Measurements from ENCODE around the gene HEATR9.
"Not testable (repeated sequence)": the region's sequence is repeated elsewhere in the genome, so short reads cannot be mapped to it uniquely, and the experiment has no call there.

Gene HEATR9, protein sequence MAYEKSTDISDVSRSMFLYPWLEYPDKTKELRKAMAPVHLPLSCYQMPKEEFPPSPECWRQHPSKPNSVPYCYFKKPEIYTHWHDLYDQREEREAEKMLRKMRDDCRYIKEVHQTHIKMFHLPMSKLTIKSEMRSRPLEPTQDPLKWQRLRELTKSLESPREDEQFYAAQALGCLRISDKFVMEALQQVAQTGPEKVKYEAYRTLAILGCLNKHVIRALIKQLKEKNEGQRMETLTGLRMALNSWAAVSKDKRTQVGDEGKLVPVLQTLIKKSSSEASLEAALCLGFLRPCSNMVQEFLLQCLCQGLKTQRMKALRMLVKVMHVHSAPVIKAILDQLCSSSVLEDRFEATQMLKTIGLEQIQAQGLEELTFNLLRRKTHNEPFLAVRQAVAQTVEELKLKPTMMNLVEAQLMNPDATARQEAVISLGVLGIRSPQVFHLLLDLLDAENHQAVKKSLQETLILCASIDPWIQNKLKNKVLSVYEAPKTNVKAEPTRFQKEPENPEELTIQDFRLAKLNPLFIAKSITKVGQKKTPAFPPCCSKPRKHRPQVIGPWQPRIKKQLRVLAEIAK

DNA sequence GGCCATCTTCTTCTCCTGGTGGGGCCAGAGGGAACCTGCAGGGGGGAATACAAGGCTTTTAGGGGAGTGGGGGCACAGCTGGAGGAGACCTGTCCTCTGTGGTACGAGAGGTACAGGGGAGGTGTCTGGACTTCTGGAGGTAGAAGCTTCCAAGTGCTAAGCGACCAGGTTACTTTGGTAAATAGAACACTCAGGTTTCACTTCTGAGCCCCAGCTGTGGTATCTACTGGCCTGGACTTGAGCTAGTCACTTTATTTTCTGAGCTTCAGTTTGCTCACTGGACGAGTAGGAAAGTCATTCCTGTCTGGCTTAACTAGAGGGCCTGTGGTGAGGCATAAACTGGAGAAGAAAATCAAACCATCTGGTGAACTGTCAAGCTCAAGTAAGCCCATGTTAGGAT, at the start of gene HEATR9:
TSS of gene HEATR9 (minus strand) at position 155 of the 400 bp plus-strand sequence. CDS start at position 6, 149 bp downstream.
- DNase-seq = no peak

DNA sequence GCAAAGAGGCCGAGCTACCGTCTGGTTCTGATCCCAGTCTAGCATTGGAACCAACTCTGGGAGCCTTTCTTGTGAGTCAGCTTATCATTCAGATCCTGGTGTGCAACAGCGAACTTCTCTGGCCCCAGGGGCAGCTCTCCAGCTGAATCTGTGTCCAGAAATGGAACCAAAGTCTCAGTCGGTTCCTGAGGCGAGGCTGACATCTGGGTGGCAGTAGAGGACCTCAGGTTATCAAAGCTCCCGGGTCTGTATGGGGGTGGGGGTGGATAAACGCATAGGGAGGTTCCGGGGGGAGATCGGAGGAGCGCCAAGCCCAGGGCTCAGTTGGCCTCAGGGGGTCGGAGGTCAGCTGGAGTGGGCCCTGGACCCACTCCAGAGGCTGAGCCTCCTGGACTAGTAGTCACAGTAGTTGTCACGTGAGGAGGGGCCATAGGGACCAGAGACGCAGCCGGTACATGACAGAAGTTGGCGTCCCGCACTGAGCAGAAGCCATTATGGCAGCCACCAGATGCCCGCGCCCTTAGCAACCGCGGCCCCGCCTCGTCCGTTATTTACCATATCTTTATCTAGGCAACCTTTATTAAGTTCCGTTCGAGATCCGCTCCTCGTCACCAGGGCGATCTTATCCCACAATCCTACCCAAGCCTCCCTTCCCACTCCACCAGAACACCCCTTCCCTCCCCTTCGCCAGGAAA, 49.0 kb upstream of the HEATR9 start:
- DNase-seq = no peak

DNA sequence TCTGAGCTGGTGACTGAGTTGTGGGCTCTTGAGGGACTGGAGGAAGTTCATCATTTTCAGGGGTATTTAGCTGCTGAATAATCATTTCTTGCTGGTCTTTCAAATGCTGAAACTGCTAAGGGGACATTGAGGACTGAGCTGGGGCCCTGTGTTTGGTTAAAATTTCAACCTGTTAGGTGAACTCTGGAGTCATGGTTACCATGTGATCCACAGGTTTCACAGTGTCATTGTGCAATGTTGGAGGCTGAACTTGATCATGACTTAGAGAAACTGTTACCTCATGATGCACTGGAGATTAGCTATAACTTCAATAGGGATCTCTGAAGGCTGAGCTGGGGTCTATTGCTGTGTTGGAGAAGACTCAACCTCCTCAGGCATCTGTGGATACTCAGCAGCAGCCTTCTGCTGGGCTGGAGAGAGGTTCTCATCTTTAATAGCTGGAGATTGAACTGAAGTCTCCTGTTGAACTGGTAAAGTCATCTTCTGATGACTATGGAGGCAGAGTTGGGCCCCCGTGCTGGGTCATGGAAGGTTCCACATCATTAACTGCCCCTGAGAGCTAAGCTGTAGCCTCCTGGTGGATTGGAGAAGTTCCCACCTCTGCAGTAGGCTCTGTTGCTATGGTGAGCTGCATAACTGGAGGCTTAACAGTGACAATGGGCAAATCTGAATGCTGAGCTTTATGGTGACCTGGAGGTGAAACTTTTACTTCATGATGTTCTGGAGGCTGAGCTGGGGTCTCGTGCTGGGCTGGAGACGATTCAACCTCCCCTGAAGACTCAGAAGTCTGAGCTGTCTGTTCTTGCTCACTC, 46.7 kb upstream of the HEATR9 start:
- no peak for DNase-seq

- no peak for DNase-seq
These were observed 45.7 kb upstream of the HEATR9 start for GRCh38 chr17:35914354-35914753.

- DNase-seq = no peak
These were observed 44.9 kb upstream of the HEATR9 start for GRCh38 chr17:35913609-35914008.

GRCh38 chr17:35912942-35913341, 44.3 kb upstream of the HEATR9 start:
- no peak for DNase-seq

DNA sequence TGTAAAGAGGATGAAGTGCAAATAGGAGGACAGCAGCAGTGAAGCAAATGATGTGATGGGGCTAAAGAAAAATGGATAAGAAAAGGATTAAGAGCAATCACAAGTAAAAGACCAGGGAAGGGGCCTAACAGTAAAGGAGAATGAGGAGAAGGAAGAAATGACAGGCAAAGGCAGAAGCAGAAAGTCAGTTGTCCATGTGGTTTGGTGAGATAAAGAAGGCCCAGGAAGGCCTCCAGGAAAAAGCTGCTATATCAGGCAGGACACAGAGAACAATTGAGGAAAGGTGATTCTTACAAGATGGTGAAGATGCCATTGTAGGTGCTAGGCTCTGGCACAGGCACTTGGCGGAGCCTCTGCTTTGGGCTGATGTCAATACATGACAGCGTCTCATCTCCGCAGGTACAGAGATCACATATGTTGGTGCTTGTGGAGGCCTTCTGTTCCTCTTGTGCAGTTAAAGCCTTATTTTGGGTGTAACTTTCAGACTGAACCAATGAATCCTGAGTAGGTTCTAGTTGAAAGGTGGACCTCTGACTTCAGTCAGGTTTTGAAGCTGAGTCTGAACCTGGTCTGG, 43.7 kb upstream of the HEATR9 start:
- no peak for DNase-seq

GRCh38 chr17:35909408-35909807, 40.7 kb upstream of the HEATR9 start:
- DNase-seq = no peak

GRCh38 chr17:35907691-35908090, 39.0 kb upstream of the HEATR9 start:
- DNase-seq = no peak

DNA sequence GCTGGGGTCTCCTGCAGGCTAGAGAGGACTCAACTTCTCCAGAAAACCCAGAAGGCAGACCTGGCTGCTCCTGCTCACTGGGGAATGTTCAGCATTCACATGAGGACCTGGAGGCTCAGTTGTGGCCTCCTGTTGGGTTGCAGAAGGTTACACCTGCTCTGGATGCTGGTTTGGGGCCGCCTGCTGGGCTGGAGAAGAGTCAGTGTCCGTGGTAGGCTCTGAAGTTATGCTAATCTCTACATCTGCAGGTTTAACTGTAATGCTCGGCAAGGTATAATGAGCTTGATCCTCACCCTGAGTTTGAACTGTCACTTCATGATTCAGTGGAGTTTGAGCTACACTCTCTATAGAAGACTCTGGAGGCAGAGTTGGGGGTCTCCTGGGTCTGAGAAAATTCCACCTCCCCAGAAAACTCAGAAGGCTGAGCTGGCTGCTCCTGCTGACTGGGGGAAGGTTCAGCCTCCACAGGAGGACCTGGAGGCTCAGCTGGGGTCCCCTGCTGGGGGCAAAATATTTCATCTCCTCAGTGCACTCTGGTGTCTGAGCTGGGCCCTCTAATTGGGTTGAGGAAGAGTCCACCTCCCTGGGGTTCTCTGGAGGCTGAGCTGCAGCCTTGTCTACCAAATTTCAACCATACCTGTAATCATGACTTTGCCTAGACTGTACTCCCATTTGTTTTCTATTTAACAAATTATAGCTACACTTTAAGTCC, 38.4 kb upstream of the HEATR9 start:
- no peak for DNase-seq

DNA sequence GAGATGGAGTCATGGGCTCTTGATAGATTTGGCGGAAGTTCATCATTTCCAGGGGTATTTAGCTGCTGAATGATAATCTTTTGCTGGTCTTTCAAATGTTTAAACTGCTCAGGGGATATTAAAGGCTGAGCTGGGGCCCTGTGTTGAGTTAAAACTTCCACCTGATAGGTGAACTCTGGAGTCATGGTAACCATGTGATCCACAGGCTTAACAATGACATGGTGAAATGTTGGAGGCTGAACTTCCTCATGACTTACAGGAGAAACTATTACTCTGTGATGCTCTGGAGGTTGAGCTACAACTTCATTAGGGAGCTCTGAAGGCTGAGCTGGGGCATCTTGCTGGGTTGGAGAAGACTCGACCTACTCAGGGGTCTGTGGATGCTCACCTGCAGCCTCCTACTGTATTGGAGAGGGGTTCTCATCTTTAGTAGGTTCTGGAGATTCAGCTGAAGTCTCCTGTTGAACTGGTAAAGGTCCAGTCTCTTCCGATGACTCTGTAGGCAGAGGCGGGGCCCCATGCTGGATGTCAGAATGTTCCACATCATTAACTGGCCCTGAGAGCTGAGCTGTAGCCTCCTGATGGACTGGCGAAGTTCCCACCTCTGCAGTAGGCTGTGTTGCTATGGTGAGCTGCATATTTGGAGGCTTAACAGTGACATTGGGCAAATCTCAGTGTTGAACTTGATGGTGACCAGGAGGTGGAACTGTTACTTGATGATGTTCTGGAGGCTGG, 37.7 kb upstream of the HEATR9 start:
- no peak for DNase-seq

GRCh38 chr17:35903451-35903850, 34.8 kb upstream of the HEATR9 start:
- DNase-seq = no peak

DNA sequence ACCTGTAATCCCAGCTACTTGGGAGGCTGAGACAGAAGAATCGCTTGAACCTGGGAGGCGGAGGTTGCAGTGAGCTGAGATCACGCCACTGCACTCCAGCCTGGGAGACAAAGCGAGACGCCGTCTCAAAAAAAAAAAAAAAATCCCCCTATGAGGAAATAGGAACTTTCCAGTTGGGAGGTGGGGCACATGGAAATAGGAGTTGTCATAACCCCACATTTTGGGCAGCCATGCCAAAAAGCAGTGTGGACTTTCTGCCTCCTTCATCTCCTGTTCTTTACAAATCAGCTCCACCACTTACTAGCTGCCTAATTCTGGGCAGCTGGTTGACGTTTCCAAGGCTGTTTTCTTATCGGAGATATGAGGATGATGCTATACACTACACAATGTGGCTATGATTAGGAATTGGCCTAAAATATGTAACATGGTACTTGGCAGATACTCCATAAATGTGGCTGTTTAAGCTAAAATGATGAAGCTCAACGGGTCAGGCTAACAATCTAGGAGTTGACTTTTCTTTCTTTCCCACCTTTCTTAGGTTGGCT, 33.0 kb upstream of the HEATR9 start:
- peak; percentile 31 for DNase-seq

DNA sequence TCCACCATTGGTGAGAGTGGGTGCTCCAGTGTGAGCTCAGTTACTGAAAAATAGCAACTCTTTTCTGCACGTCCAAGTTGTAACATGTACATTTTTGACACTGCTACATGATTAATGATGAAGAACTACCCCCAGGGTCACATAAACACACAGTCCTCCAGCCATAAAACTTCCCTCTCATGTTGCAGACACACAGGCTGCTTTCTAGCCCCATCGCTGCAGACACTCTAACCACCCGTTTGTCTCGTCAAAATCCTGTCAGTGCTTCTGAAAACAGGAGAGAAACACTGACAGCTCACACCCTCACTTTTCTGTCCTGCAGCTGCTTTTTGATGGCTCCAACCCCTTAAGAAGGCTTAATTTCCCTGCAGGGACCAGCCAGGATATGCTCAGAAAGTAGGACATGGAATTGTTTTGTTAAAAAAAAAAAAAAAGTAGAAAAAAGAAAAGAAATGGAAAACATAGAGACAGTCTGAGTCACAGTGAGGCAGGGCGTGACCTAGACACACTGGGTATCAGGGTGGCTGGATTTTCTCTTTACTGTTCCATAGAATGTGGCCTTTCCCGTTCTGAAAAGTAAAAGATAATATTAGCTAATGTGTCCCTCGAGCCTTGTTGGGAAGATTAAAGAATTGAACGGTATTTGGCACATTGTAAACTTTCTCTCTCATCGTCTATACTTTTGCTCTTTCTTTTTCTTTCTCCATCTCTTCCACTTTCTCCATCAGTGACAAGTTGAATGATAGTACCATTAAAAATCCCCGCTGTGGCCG, 32.2 kb upstream of the HEATR9 start:
- DNase-seq = no peak

- DNase-seq = no peak
These were observed 31.6 kb upstream of the HEATR9 start for GRCh38 chr17:35900280-35900679.

DNA sequence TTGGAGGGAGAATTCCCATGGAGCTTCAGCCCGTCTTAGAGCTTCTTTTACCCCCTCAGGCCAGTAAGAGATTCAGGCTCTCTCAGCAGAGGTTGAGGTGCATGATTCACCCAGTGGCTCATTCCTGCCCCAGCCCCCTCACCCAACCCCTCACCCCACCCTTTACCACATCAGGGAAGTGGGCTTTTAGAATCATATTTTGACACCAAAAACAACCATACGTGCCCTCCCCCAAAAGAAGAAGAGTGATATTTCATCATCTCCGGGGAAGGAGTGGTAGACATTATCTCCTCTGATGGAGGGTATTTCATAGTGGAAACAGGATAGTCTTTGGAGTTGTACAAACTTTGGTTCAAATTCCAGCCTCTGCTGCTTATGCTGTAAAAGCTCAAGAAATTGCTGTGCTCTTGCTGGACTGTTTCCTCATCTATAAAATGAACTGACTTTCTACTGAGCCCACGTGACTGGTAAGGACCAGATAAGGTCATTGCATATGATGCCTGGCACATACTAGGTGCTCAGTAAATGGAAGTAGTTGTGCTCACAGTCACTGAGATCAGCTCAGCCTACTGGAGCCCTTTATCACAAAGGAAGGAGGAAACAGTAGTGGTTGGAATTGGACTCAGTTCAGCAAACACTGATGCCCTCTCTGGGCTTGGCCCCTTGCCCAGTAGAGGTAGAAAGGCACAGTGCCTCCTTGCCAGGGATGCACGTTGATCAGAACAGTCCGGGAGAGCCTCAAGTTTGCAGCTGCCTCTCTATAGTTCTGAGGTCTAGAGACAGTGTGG, 29.8 kb upstream of the HEATR9 start:
- no peak for DNase-seq

GRCh38 chr17:35897772-35898171, 29.1 kb upstream of the HEATR9 start:
- not testable (repeated sequence) for DNase-seq

- DNase-seq = no peak
These were observed 27.2 kb upstream of the HEATR9 start for GRCh38 chr17:35895636-35896587.

All from eye (tissue), 1 donor.